Endothelial cell of umbilical vein (primary cell): Measurements from ENCODE around the gene MICALL1. TPM values are rescaled to one million over a fixed set of nuclear protein-coding genes. Genes with fewer than 3 reads are reported as not detected.

Experiments used
- BruUV-seq: library from RNA; stranded (reverse); fragments of 400-500 nt; replicated peaks from 2 replicates; lab custom pipeline; 2021; lab: Mats Ljungman, UMichigan
- CTCF ChIA-PET: fragments of 300-600, 350-600 bp; sonication (Branson Sonifier 250); formaldehyde crosslinking; loops from one replicate; lab custom pipeline; 2021; ENCODE audit warnings: antibody characterized with exemption, inconsistent platforms; lab: Charles Lee
- POLR2A ChIA-PET: fragments of 300-600, 350-600 bp; sonication (Branson Sonifier 250); formaldehyde crosslinking; loops from one replicate; lab custom pipeline; 2021; ENCODE audit warnings: antibody characterized with exemption, inconsistent platforms; lab: Charles Lee
- DNase-seq: peaks from one replicate; pipeline ENCODE4 v3.0.0-alpha.2; 2011; ENCODE audit warnings: low read depth, low spot score
- FAIRE-seq: peaks from 2 replicates; lab custom pipeline; 2011; peaks lifted over from hg19 to GRCh38; lab: Jason Lieb, UNC
- H2AFZ ChIP-seq: 2 replicates; pipeline ENCODE4 v1.6.0; 2012; ENCODE audit warnings: low read depth, low read length, control low read depth, inconsistent platforms
- H3K27ac ChIP-seq: 2 replicates; pipeline ENCODE4 v1.5.1; 2011; ENCODE audit warnings: low read depth, mild to moderate bottlenecking, control low read depth, low read length, moderate library complexity; ENCODE audit not compliant: insufficient read depth
- H3K27me3 ChIP-seq, 2 experiments: 2 replicates each; pipeline versions ENCODE4 v1.6.0 to v1.6.1; 2011; ENCODE audit warnings: low read length in 2 of 2, mixed read lengths in 1 of 2; ENCODE audit not compliant: control insufficient read depth in 2 of 2, insufficient read depth in 2 of 2
- H3K36me3 ChIP-seq, 2 experiments: 2 replicates in 1 of 2; 3 replicates in 1 of 2; pipeline ENCODE4 v1.5.1; 2011; ENCODE audit warnings: low read length in 2 of 2, mild to moderate bottlenecking in 1 of 2, moderate library complexity in 1 of 2; ENCODE audit not compliant: control insufficient read depth in 2 of 2, insufficient read depth in 2 of 2; ENCODE audit errors: extremely low read depth in 1 of 2
- H3K4me1 ChIP-seq: 3 replicates; pipeline ENCODE4 v1.5.1; 2011; ENCODE audit warnings: mild to moderate bottlenecking, low read length; ENCODE audit not compliant: control insufficient read depth, insufficient read depth; ENCODE audit errors: extremely low read depth
- H3K4me2 ChIP-seq: 2 replicates; pipeline ENCODE4 v1.6.1; 2011; ENCODE audit warnings: low read length, control low read depth, mixed read lengths; ENCODE audit not compliant: insufficient read depth
- H3K4me3 ChIP-seq, 3 experiments: fragments of 200-600 bp in 1 of 3; sonication (generic), shearing (Covaris generic) in 1 of 3; replicated peaks in 1 of 3; 2 replicates each; pipeline ENCODE4 v1.5.1; 2011 to 2016; ENCODE audit warnings: control low read depth in 3 of 3, low read length in 3 of 3, mild to moderate bottlenecking in 2 of 3, inconsistent platforms in 1 of 3, low read depth in 1 of 3, moderate library complexity in 1 of 3; ENCODE audit not compliant: insufficient read depth in 1 of 3
- H3K79me2 ChIP-seq: 2 replicates; pipeline ENCODE4 v1.6.0; 2012; ENCODE audit warnings: low read length, inconsistent platforms; ENCODE audit not compliant: control insufficient read depth, insufficient read depth
- H3K9ac ChIP-seq: replicated peaks from 2 replicates; pipeline ENCODE3; 2011; ENCODE audit warnings: low read length, control low read depth; ENCODE audit not compliant: insufficient read depth; ENCODE audit errors: extremely low read depth
- H3K9me1 ChIP-seq: replicated peaks from 3 replicates; pipeline ENCODE4 v1.6.0; 2011; ENCODE audit warnings: mild to moderate bottlenecking, low read length; ENCODE audit not compliant: control insufficient read depth, insufficient read depth; ENCODE audit errors: extremely low read depth
- H3K9me3 ChIP-seq: replicated peaks from 2 replicates; pipeline ENCODE4 v1.5.1; 2012; ENCODE audit warnings: low read length, inconsistent platforms; ENCODE audit not compliant: control insufficient read depth, insufficient read depth
- H4K20me1 ChIP-seq: replicated peaks from 2 replicates; pipeline ENCODE3; 2011; ENCODE audit warnings: mild to moderate bottlenecking, low read length; ENCODE audit not compliant: control insufficient read depth, insufficient read depth; ENCODE audit errors: extremely low read depth
- CTCF ChIP-seq, 2 donors: IDR thresholded peaks; 1 replicate in 1 of 2; 2 replicates in 1 of 2; pipeline ENCODE4 v1.5.1; 2011; ENCODE audit warnings: low read length in 2 of 2, mild to moderate bottlenecking in 2 of 2, moderate library complexity in 2 of 2, control low read depth in 1 of 2, inconsistent platforms in 1 of 2, low read depth in 1 of 2; ENCODE audit not compliant: insufficient read depth in 1 of 2; ENCODE audit errors: extremely low read depth in 1 of 2
- EZH2 ChIP-seq: IDR thresholded peaks from 2 replicates; pipeline ENCODE4 v1.6.1; 2012; ENCODE audit warnings: borderline replicate concordance, low read depth, mild to moderate bottlenecking, moderate library complexity, low read length, inconsistent platforms; ENCODE audit not compliant: severe bottlenecking
- FOS ChIP-seq: IDR thresholded peaks from 2 replicates; pipeline ENCODE4 v1.6.1; 2011; ENCODE audit warnings: mild to moderate bottlenecking, low read length, moderate library complexity, borderline replicate concordance; ENCODE audit not compliant: insufficient read depth
- GATA2 ChIP-seq: IDR thresholded peaks from 2 replicates; pipeline ENCODE4 v1.7.0; 2011; ENCODE audit warnings: low read depth, mild to moderate bottlenecking, moderate library complexity, mixed read lengths, low read length; ENCODE audit not compliant: insufficient read length, insufficient read depth
- MAX ChIP-seq: IDR thresholded peaks from 2 replicates; pipeline ENCODE4 v1.6.1; 2011; ENCODE audit not compliant: insufficient read depth, insufficient read length
- POLR2A ChIP-seq: IDR thresholded peaks from 2 replicates; pipeline ENCODE4 v1.6.1; 2012; ENCODE audit warnings: low read depth, mild to moderate bottlenecking, control low read depth, low read length
- POLR2AphosphoS5 ChIP-seq: IDR thresholded peaks from 2 replicates; pipeline ENCODE4 v1.6.1; 2012; ENCODE audit warnings: low read depth, mild to moderate bottlenecking, control low read depth, low read length, moderate library complexity; ENCODE audit not compliant: insufficient read depth
- dilution Hi-C: fragments of 300-500 bp; cut with MboI; formaldehyde crosslinking; loops from one replicate; pipeline ENCODE4 v1.15.0; 2019; ENCODE audit warnings: low sequenced_read_pairs; ENCODE audit not compliant: extremely low pct_ligation_motif_present
- intact Hi-C: fragments of 100-400 bp; cut with micrococcal nuclease; formaldehyde crosslinking; loops from one replicate; pipeline ENCODE4 v1.10.0; 2022
- polyA plus RNA-seq, 4 experiments: library from polyadenylated mRNA; depleted of rRNA in 3 of 4; stranded (reverse) in 3 of 4; unstranded in 1 of 4; fragments of >200 nt; gene quantifications; 2 replicates each; pipeline versions ENCODE4 v1.2.1 to v1.2.3, GENCODE V29; 2011 to 2012; ENCODE audit warnings: missing spikeins in 1 of 4
- total RNA-seq: library from RNA; stranded (reverse); gene quantifications from 2 replicates; pipeline ENCODE4 v1.2.3, GENCODE V29; 2021

The MICALL1 gene
- total and polyA plus RNA-seq, 2 donors (not counting 3 experiments of a cell fraction or from before 2014, with no cell fraction given), result 23.9 to 66.9 TPM

- Histone ChIP-seq H3K9ac (no peak overlapping the region), H3K27ac (no peak overlapping the region), H3K4me3 (no peak overlapping the region), H3K4me1 (no peaks in the 10 kb centered on the region), H3K79me2 (no peaks in the 10 kb centered on the region), H3K36me3 (no peaks in the 10 kb centered on the region), H3K27me3 (no peaks in the 10 kb centered on the region), H4K20me1 (no peaks in the 10 kb centered on the region), H3K9me1 (no peaks in the 10 kb centered on the region), H2AFZ (no peak overlapping the region), H3K4me2 (no peak overlapping the region), H3K9me3 (no peaks in the 10 kb centered on the region)
- ChIA-PET POLR2A (no interaction called here), CTCF (interaction anchor here (0.5 to 1.3 kb wide), 3 partner anchors 17 to 55 kb away, joined by 3 to 4 read pairs (median 3); no protein-coding TSS in a partner anchor)
- dilution Hi-C loops, result no loop called here
- TF ChIP-seq POLR2A (no peak), POLR2AphosphoS5 (no peak), EZH2 (no peak), GATA2 (no peak), CTCF (IDR thresholded peaks at IDR 0.05; ENCODE audit: extremely low read depth in 1 of 2, insufficient read depth in 1 of 2, low read depth in 1 of 2, low read length in 2 of 2) (no peak), FOS (no peak), MAX (no peak)
- intact Hi-C loops, result no loop called here
- BruUV-seq, result no TSS peak
- DNase-seq (no peak), FAIRE-seq (no peak)
These were observed 76.2 kb downstream of the MICALL1 start for GRCh38 chr22:37982151-37982785.
